ENCODE data around the gene NCOA6.

Gene NCOA6

DNA sequence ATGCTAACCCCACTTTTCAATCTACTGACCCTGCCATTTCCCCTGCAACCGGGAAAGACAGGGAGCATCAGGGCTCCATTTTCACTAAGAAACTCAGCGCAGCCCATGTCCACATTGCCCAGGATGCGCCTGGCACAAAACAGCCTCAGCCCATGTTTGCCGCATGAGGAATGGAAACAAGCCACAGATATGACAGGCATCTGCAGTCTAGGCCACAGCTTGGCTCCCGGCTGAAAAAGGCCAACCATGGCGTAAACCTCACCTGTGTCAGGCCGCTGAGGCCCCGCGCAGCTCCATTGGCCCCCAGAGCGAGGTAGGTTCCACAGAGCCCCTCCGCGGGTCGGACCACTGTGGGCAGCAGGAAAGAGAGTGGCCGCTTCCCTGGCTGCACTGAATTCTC, 25.5 kb upstream of the NCOA6 start:
- Mint-ChIP-seq H3K4me3 (no peak overlapping the region), H3K9me3 (no peaks in the 10 kb centered on the region), H3K36me3 (no peaks in the 10 kb centered on the region), H3K27ac (no peak overlapping the region), H3K4me1 (no peaks in the 10 kb centered on the region)
- ATAC-seq, result no peak
- no peak for DNase-seq (ENCODE audit: low spot score in 2 of 2)

DNA sequence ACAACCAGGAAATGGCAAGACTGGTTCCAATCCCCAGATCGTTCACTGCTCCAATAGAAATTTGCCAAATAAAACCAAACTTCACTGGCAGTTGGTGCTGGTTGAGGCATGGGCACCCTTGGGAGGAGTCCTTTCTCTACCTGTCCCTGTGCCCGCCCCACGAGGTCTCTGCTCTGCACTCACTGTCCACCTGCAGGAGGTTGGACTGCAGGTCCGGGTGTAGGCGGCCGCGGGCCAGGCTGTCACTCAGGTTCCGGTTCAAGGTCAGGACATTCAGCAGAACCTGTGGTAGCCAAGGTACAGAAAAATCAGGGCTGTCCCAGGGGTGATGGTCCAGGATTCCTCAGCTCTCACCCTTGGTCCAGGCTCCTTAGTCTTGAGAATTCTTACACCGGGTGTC, 24.3 kb upstream of the NCOA6 start:
- H3K9me3 Mint-ChIP-seq, result no peaks in the 10 kb centered on the region
- no peak overlapping the region for H3K27ac Mint-ChIP-seq
- H3K36me3 Mint-ChIP-seq, result no peaks in the 10 kb centered on the region
- no peak overlapping the region for H3K4me3 Mint-ChIP-seq
- no peak for DNase-seq (ENCODE audit: low spot score in 2 of 2)
- no peak for ATAC-seq
- no peaks in the 10 kb centered on the region for H3K4me1 Mint-ChIP-seq

GRCh38 chr20:34848597-34848996, 23.1 kb upstream of the NCOA6 start:
- no peak overlapping the region for H3K4me3 Mint-ChIP-seq
- H3K27ac Mint-ChIP-seq, result no peak overlapping the region
- H3K9me3 Mint-ChIP-seq, result no peaks in the 10 kb centered on the region
- no peaks in the 10 kb centered on the region for H3K36me3 Mint-ChIP-seq
- no peak for DNase-seq (ENCODE audit: low spot score in 2 of 2)
- no peak for ATAC-seq
- H3K4me1 Mint-ChIP-seq, result no peaks in the 10 kb centered on the region

DNA sequence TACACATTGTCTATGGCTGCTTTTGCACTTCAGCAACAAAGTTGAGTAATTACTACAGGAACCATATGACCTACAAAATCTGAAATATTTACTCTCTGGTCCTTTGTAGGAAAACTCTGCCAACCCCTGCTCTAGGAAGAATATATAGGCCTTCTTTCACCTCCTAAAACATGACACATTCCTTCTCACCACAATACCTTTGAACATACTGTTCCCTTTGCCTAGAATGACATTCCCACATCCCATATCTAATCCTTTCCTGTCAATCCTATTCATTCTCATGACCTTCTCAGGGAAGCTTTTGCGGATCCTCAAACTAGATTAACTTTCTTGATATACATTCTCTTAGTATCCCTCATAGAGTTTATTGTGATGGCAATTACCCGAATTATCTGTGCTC, 18.0 kb upstream of the NCOA6 start:
- Mint-ChIP-seq H3K27ac (no peak overlapping the region), H3K9me3 (no peaks in the 10 kb centered on the region), H3K36me3 (no peaks in the 10 kb centered on the region), H3K4me3 (no peak overlapping the region), H3K4me1 (no peaks in the 10 kb centered on the region)
- DNase-seq (ENCODE audit: low spot score in 2 of 2) (no peak), ATAC-seq (no peak)

GRCh38 chr20:34842143-34842542, 16.7 kb upstream of the NCOA6 start:
- H3K27ac Mint-ChIP-seq, result no peak overlapping the region
- no peaks in the 10 kb centered on the region for H3K9me3 Mint-ChIP-seq
- no peaks in the 10 kb centered on the region for H3K36me3 Mint-ChIP-seq
- DNase-seq (ENCODE audit: low spot score in 2 of 2) (no peak), ATAC-seq (no peak)
- H3K4me1 Mint-ChIP-seq, result no peaks in the 10 kb centered on the region
- no peak overlapping the region for H3K4me3 Mint-ChIP-seq

GRCh38 chr20:34834459-34834893, 9.0 kb upstream of the NCOA6 start:
- Mint-ChIP-seq H3K4me3 (no peak overlapping the region), H3K4me1 (peaks cover 5% of the 10 kb centered on the region), H3K36me3 (no peaks in the 10 kb centered on the region), H3K9me3 (no peaks in the 10 kb centered on the region), H3K27ac (no peak overlapping the region)
- peak; percentile 46 for ATAC-seq
- no peak for DNase-seq (ENCODE audit: low spot score in 2 of 2)

DNA sequence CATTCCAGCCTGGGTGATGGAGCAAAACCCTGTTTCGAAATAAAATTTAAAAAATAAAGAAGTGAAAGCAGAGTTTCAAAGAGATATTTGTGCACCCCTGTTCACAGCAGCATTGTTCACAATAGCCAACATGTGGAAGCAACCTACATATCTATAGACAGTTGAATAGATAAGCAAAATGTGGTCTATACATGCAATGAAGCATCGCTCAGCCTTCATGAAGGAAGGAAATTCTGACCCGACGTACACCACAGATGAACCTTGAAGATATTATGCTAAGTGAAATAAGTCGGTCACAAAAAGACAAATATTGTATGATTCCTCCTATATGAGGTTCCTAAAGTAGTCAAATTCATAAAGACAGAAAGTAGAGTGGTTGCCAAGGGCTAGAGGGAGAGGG, 6.5 kb upstream of the NCOA6 start:
- DNase-seq (ENCODE audit: low spot score in 2 of 2), result no peak
- no peaks in the 10 kb centered on the region for H3K9me3 Mint-ChIP-seq
- H3K4me3 Mint-ChIP-seq, result no peak overlapping the region
- no peaks in the 10 kb centered on the region for H3K36me3 Mint-ChIP-seq
- ATAC-seq, result no peak
- peaks cover 5% of the 10 kb centered on the region for H3K4me1 Mint-ChIP-seq
- no peak overlapping the region for H3K27ac Mint-ChIP-seq

GRCh38 chr20:34829191-34829590, 3.7 kb upstream of the NCOA6 start:
- Mint-ChIP-seq H3K9me3 (no peaks in the 10 kb centered on the region), H3K36me3 (peaks cover 7% of the 10 kb centered on the region), H3K27ac (no peak overlapping the region), H3K4me1 (peaks cover 15% of the 10 kb centered on the region), H3K4me3 (no peak overlapping the region)
- DNase-seq (ENCODE audit: low spot score in 2 of 2) (no peak), ATAC-seq (no peak)

- ATAC-seq (peak; percentile 90), DNase-seq (ENCODE audit: low spot score in 2 of 2) (peak; percentile 65 to 79)
- H3K36me3 Mint-ChIP-seq, result peaks cover 17% of the 10 kb centered on the region
- H3K9me3 Mint-ChIP-seq, result no peaks in the 10 kb centered on the region
- H3K4me1 Mint-ChIP-seq, result peaks cover 42% of the 10 kb centered on the region
- H3K27ac Mint-ChIP-seq, result peak overlapping the region; percentile 94
- peak overlapping the region; percentile 90 for H3K4me3 Mint-ChIP-seq
Measured at GRCh38 chr20:34824806-34825529, 483 bp downstream of the NCOA6 start.

- peak overlapping the region; percentile 94 for H3K27ac Mint-ChIP-seq
- H3K4me1 Mint-ChIP-seq, result peaks cover 42% of the 10 kb centered on the region
- peaks cover 20% of the 10 kb centered on the region for H3K36me3 Mint-ChIP-seq
- DNase-seq (ENCODE audit: low spot score in 2 of 2), result peak; percentile 45 to 83
- no peaks in the 10 kb centered on the region for H3K9me3 Mint-ChIP-seq
- peak overlapping the region; percentile 90 for H3K4me3 Mint-ChIP-seq
- ATAC-seq, result peak; percentile 83
Measured at GRCh38 chr20:34824452-34824805, 1.0 kb downstream of the NCOA6 start.

DNA sequence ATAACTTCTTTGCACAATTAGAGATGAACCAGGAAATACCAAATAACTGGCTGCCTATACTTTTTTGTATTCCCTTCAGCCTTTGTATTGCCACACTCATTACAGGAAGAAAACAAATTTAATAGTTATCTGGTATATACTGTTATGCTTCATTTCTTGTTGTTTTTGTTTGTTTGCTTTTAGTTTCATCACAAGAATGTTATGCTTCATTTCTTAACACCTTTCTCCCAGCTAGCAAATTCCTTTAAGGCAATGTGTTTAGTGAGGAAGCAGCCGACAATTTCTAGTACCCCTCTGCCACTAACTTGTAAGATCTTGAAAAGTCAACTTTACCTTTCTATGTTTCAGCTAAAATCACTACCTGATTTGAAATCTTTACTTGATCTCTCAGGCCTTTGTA, 1.4 kb downstream of the NCOA6 start:
- peaks cover 42% of the 10 kb centered on the region for H3K4me1 Mint-ChIP-seq

DNA sequence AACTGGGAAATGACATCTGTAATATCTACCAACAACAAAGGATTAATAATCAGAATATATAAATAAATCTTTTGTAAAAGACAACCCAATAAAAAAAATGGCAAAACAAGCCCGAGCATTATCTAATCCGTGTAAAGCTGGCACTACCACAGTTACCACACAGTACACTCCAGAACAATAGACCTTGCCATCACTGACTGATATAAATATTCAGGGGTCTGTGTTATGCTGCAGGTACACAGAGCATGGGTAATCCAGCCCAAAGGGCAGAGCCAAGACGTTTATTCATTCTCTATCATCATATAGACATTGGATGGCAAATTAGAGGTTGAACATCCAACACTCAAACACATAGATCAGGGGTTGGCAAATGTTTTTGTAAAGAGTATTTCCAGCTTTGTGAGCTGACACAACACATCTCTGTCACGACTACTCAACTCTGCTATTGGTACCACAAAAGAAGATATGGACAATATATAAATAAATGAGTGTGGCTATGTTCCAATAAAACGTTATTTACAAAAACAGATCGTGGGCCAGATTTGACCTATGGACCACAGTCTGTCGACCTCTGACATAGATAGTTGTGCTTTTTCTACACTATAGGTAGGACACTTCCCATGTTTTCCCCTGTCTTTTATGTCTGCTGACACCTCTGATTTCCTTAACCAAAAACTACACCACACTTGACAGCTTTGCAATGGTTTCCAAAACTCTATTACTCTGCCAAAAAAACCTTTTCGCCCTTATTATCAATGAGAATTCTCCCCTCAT, 4.5 kb downstream of the NCOA6 start:
- DNase-seq (ENCODE audit: low spot score in 2 of 2) (no peak), ATAC-seq (no peak)
- Mint-ChIP-seq H3K9me3 (no peaks in the 10 kb centered on the region), H3K4me3 (no peak overlapping the region), H3K4me1 (peaks cover 55% of the 10 kb centered on the region), H3K27ac (peak overlapping the region; percentile 30), H3K36me3 (peaks cover 20% of the 10 kb centered on the region)

More for the DNA sequence above, 1.4 kb downstream of the NCOA6 start:
- H3K9me3 Mint-ChIP-seq, result no peaks in the 10 kb centered on the region
- ATAC-seq (no peak), DNase-seq (ENCODE audit: low spot score in 2 of 2) (no peak)
- H3K36me3 Mint-ChIP-seq, result peaks cover 20% of the 10 kb centered on the region
- peak overlapping the region; percentile 90 for H3K4me3 Mint-ChIP-seq
- H3K27ac Mint-ChIP-seq, result peak overlapping the region; percentile 94

DNA sequence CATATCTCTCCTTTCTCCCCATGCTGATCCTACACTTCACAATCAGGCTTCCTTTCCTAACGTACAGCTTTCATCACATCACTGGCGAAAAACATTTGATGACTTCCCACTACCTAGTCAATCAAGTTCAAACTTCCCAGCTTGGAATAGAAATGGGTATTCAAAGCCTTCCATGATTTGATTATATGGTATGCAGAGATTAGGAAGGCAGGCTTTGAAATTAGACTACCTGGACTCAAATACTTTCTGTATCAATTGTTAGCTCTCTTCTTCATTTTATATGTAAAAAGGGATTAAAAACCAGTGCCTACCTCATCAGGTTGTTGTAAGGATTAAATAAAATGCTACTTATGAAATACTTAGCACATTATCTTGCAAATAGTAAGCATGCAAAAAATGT, 7.7 kb downstream of the NCOA6 start:
- Mint-ChIP-seq H3K36me3 (peaks cover 6% of the 10 kb centered on the region), H3K4me1 (peaks cover 40% of the 10 kb centered on the region), H3K4me3 (no peak overlapping the region), H3K9me3 (no peaks in the 10 kb centered on the region), H3K27ac (no peak overlapping the region)
- ATAC-seq (no peak), DNase-seq (ENCODE audit: low spot score in 2 of 2) (no peak)

- Mint-ChIP-seq H3K4me3 (no peak overlapping the region), H3K27ac (no peak overlapping the region), H3K36me3 (peaks cover 6% of the 10 kb centered on the region), H3K9me3 (no peaks in the 10 kb centered on the region), H3K4me1 (peaks cover 35% of the 10 kb centered on the region)
- DNase-seq (ENCODE audit: low spot score in 2 of 2), result no peak
- ATAC-seq, result no peak
Measured at GRCh38 chr20:34817072-34817471, 8.4 kb downstream of the NCOA6 start.

DNA sequence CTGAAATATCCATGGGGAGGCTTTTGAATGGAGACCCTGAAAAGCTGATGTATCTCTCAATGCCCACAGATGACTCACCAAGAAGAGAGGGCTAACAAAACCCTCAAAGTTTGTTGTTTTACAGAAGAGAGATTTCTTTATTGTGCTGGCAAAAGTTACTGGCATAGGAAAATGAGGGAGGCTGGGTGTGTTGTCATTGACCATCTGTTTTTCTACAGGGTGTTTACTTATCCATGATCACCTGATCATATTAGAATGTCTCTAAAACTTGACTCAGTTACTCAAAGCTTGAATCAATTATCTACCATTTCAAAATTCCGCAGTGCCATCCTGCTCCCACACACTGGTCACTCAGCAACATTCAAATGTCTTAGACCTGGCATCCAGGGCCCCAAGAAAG, 9.8 kb downstream of the NCOA6 start:
- no peaks in the 10 kb centered on the region for H3K9me3 Mint-ChIP-seq
- peaks cover 6% of the 10 kb centered on the region for H3K36me3 Mint-ChIP-seq
- H3K27ac Mint-ChIP-seq, result no peak overlapping the region
- no peak overlapping the region for H3K4me3 Mint-ChIP-seq
- ATAC-seq (no peak), DNase-seq (ENCODE audit: low spot score in 2 of 2) (no peak)
- H3K4me1 Mint-ChIP-seq, result peaks cover 24% of the 10 kb centered on the region

GRCh38 chr20:34808583-34808982, 16.9 kb downstream of the NCOA6 start:
- no peaks in the 10 kb centered on the region for H3K9me3 Mint-ChIP-seq
- peaks cover 22% of the 10 kb centered on the region for H3K4me1 Mint-ChIP-seq
- ATAC-seq, result no peak
- no peak for DNase-seq (ENCODE audit: low spot score in 2 of 2)
- no peak overlapping the region for H3K4me3 Mint-ChIP-seq
- no peak overlapping the region for H3K27ac Mint-ChIP-seq
- peaks cover 16% of the 10 kb centered on the region for H3K36me3 Mint-ChIP-seq

Measured in stimulated activated effector memory CD8-positive, alpha-beta T cell treated with anti-CD3 and anti-CD28 coated beads, Interleukin-12 subunit alpha, Interleukin-12 subunit beta, amount 100 ng/mL, for 72 hours (primary cell).